ENCODE results near the gene DHX35. TPM values are rescaled to one million over a fixed set of nuclear protein-coding genes. Genes with fewer than 3 reads are reported as not detected.

Gene DHX35
- total and polyA plus RNA-seq, 2 of the 8 experiments (the other 6 are each of a cell fraction or from before 2014, with no cell fraction given) = 21.9 to 27.7 TPM

DNA sequence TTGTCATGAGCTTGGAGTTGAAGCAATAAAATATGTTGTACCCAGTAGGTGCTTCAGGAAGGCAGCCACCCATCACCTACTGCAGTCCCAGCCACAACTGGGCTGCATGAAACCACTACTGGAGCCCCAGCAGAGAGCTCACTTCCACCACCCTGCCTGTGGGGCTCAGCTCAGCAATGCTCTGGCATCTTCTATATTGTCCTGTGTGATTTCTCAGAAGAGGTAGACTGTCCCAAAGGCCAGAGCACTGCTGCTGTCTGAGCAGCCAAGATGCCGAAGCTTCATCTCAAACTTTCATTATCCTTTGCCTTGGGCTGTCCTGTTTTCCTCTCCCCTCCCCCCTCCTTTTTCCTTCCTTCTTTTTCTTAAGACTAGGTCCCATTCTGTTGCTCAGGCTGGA lies 126.9 kb downstream of the DHX35 start:
- Histone ChIP-seq H4K5ac (ENCODE audit: insufficient read length, low read depth, low read length) (no peak overlapping the region), H2BK12ac (ENCODE audit: low read depth, low read length) (no peak overlapping the region), H3K4me3 (ENCODE audit: extremely low read depth in 1 of 4, insufficient read depth in 2 of 4, low read depth in 3 of 4, low read length in 4 of 4) (no peak overlapping the region), H3K27ac (ENCODE audit: low read depth, low read length) (no peak overlapping the region), H3K4me2 (ENCODE audit: insufficient read depth in 1 of 2, low read depth in 2 of 2, low read length in 2 of 2) (no peak overlapping the region), H4K8ac (ENCODE audit: extremely low read depth, insufficient read depth, low read length) (no peak overlapping the region), H3K14ac (ENCODE audit: insufficient read length) (no peak overlapping the region), H4K20me1 (replicated peaks in 1 of 2; ENCODE audit: control insufficient read depth in 1 of 2, insufficient read depth in 2 of 2, low read length in 2 of 2) (no peaks in the 10 kb centered on the region), H3K36me3 (ENCODE audit: control insufficient read depth in 2 of 4, insufficient read depth in 4 of 4, low read length in 3 of 4) (no peaks in the 10 kb centered on the region), H3K23me2 (ENCODE audit: low read depth, low read length) (no peaks in the 10 kb centered on the region; the same call in 1 of the 2 replicates), H3K18ac (ENCODE audit: extremely low read depth, low read length) (no peak overlapping the region), H3K79me2 (ENCODE audit: control insufficient read depth in 1 of 2, insufficient read depth in 2 of 2, low read length in 2 of 2) (no peaks in the 10 kb centered on the region), H2BK120ac (replicated peaks; ENCODE audit: low read depth, low read length) (no peak overlapping the region), H3K56ac (replicated peaks; ENCODE audit: insufficient read length, low read depth, low read length) (no peak overlapping the region), H2AK5ac (ENCODE audit: low read depth, low read length) (no peak overlapping the region), H2BK20ac (ENCODE audit: low read length) (no peak overlapping the region), H4K91ac (replicated peaks; ENCODE audit: insufficient read length, low read length) (no peak overlapping the region), H3K79me1 (ENCODE audit: low read depth, low read length) (no peaks in the 10 kb centered on the region), H2BK5ac (ENCODE audit: low read depth, low read length) (no peak overlapping the region), H3K9me3 (ENCODE audit: insufficient read depth in 2 of 2, low read depth in 1 of 2, low read length in 1 of 2) (no peaks in the 10 kb centered on the region), H3K23ac (ENCODE audit: insufficient read length) (no peak overlapping the region), H2AFZ (ENCODE audit: low read length) (no peak overlapping the region), H3K27me3 (replicated peaks in 1 of 4; ENCODE audit: control insufficient read depth in 3 of 4, extremely low read depth in 1 of 4, insufficient read depth in 3 of 4, low read length in 3 of 4) (peaks cover 0 to 2% (median 0%) of the 10 kb centered on the region in 4 experiments; a peak in 2 of 7 replicates), H2BK15ac (ENCODE audit: low read length) (no peak overlapping the region), H3K9ac (replicated peaks in 1 of 4; ENCODE audit: extremely low read depth in 1 of 4, low read depth in 3 of 4, low read length in 3 of 4) (no peak overlapping the region), H3K4me1 (replicated peaks in 1 of 4; ENCODE audit: control insufficient read depth in 3 of 4, insufficient read depth in 4 of 4, low read length in 3 of 4) (0 out of 7 replicates have a peak, but pooled peaks cover 0 to 2% (median 0%) of the 10 kb centered on the region in 4 experiments), H3K4ac (replicated peaks; ENCODE audit: insufficient read length, low read depth, low read length) (no peak overlapping the region)
- no peak for DNase-seq (ENCODE audit: low read depth in 1 of 2, low spot score in 2 of 2)
- ChIA-PET CTCF (ENCODE audit: partially characterized antibody) (interaction anchor here (0.8 to 15.4 kb wide), 4 partner anchors 8 to 39 kb away, joined by 3 to 197 read pairs (median 8); no protein-coding TSS in a partner anchor), POLR2A (ENCODE audit: partially characterized antibody) (interaction anchor here (0.6 to 1.2 kb wide), 2 partner anchors 127 to 558 kb away, joined by 3 read pairs; partner anchors contain the start of gene DHX35)
- WGBS, 2 experiments (ENCODE audit: extremely low coverage in 1 of 2, insufficient coverage in 1 of 2, insufficient read length in 1 of 2, insufficient replicate concordance in 2 of 2, low coverage in 1 of 2, low lambda C conversion rate in 2 of 2, missing lambda C conversion rate in 1 of 2) = no CpG with 5 or more reads among the region's 1 CpG
- TF ChIP-seq SIRT6 (IDR thresholded peaks at IDR 0.05; ENCODE audit: low read length) = no peak
- FAIRE-seq = no peak

Small RNA genes within 50 kb of the gene (small RNA-seq; reads per million reads assigned to genes)
- gene AL023803.1 (ENCODE audit: insufficient read depth) = not detected

Other genes with a start within 250 kb of the DHX35 start
- gene SLC32A1, start 237.9 kb upstream of the DHX35 start, total RNA-seq (2021; fragmentation: NEBNext Ultra II Directional; extraction: Animal tissue kit (Norgen Biotek cat#: 25700)) = 0.15 and 0.33 TPM in 2 replicates
- gene SLC32A1, start 237.9 kb upstream of the DHX35 start, polyA plus RNA-seq (2011; rRNA removed) = 0.09 and 0.19 TPM in 2 replicates
- 14.1 and 14.4 TPM in 2 replicates for gene ACTR5, start 213.9 kb upstream of the DHX35 start, total RNA-seq (2021; fragmentation: NEBNext Ultra II Directional; extraction: Animal tissue kit (Norgen Biotek cat#: 25700))
- gene ACTR5, start 213.9 kb upstream of the DHX35 start, polyA plus RNA-seq (2011; rRNA removed) = 10.4 and 11.7 TPM in 2 replicates
- gene PPP1R16B, start 156.6 kb upstream of the DHX35 start, total RNA-seq (2021; fragmentation: NEBNext Ultra II Directional; extraction: Animal tissue kit (Norgen Biotek cat#: 25700)) = 8.9 and 9.7 TPM in 2 replicates
- 2.6 and 3.8 TPM in 2 replicates for gene PPP1R16B, start 156.6 kb upstream of the DHX35 start, polyA plus RNA-seq (2011; rRNA removed)
- 61.4 and 62.6 TPM in 2 replicates for gene FAM83D, start 35.9 kb upstream of the DHX35 start, total RNA-seq (2021; fragmentation: NEBNext Ultra II Directional; extraction: Animal tissue kit (Norgen Biotek cat#: 25700))
- gene FAM83D, start 35.9 kb upstream of the DHX35 start, polyA plus RNA-seq (2011; rRNA removed) = 47.2 and 60.9 TPM in 2 replicates